ENCODE measurements around the gene PGM1.

GRCh38 chr1:63563745-63564144 is 29.5 kb upstream of the PGM1 start:
- peak in 1 of 2 experiments; percentile 41; a peak in 1 of 4 replicates for TF ChIP-seq EP300 (IDR thresholded peaks at IDR 0.05; ENCODE audit: borderline replicate concordance in 1 of 2, control insufficient read depth in 1 of 2, low read depth in 2 of 2, low read length in 2 of 2)
- no peak for TF ChIP-seq EGR1 (IDR thresholded peaks at IDR 0.05; ENCODE audit: borderline replicate concordance in 1 of 2, low read depth in 2 of 2, low read length in 2 of 2)
- TF ChIP-seq, protein P1, sequence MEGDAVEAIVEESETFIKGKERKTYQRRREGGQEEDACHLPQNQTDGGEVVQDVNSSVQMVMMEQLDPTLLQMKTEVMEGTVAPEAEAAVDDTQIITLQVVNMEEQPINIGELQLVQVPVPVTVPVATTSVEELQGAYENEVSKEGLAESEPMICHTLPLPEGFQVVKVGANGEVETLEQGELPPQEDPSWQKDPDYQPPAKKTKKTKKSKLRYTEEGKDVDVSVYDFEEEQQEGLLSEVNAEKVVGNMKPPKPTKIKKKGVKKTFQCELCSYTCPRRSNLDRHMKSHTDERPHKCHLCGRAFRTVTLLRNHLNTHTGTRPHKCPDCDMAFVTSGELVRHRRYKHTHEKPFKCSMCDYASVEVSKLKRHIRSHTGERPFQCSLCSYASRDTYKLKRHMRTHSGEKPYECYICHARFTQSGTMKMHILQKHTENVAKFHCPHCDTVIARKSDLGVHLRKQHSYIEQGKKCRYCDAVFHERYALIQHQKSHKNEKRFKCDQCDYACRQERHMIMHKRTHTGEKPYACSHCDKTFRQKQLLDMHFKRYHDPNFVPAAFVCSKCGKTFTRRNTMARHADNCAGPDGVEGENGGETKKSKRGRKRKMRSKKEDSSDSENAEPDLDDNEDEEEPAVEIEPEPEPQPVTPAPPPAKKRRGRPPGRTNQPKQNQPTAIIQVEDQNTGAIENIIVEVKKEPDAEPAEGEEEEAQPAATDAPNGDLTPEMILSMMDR (IDR thresholded peaks at IDR 0.05 in 2 of 3, conservative IDR thresholded peaks at IDR 0.05 in 1 of 3; ENCODE audit: control insufficient read depth in 2 of 3, extremely low read depth in 1 of 3, insufficient read depth in 1 of 3, low read depth in 3 of 3, low read length in 3 of 3): no peak
- TF ChIP-seq TCF7 (IDR thresholded peaks at IDR 0.05; ENCODE audit: borderline replicate concordance): no peak
- TF ChIP-seq CHD2 (IDR thresholded peaks at IDR 0.05; ENCODE audit: borderline replicate concordance, low read depth, low read length): no peak
- TF ChIP-seq KDM1A (IDR thresholded peaks at IDR 0.05; ENCODE audit: borderline replicate concordance): no peak

All from GM12878 (cell line).